Activated B cell treated with CpG ODN at 0.5 μM for 24 hours (primary cell): ENCODE results near the gene CALD1. TPM values are rescaled to one million over a fixed set of nuclear protein-coding genes. Genes with fewer than 3 reads are reported as not detected.

ENCODE experiments used
- ATAC-seq: fragments of 200-7000 bp; cut with Tn5 transposase; one replicate; pipeline ENCODE4 v1.10.0; 2021; ENCODE audit warnings: low read depth, mild to moderate bottlenecking, moderate library complexity
- CTCF ChIA-PET: fragments of 350-600 bp; sonication (Branson Sonifier 250); formaldehyde crosslinking; loops from one replicate; lab custom pipeline; 2021; ENCODE audit warnings: antibody characterized with exemption; lab: Charles Lee
- POLR2A ChIA-PET: fragments of 350-600 bp; sonication (Branson Sonifier 250); formaldehyde crosslinking; loops from one replicate; lab custom pipeline; 2021; ENCODE audit warnings: antibody characterized with exemption; lab: Charles Lee
- DNase-seq: peaks from one replicate; pipeline ENCODE4 v3.0.0; 2022
- H3K27ac Mint-ChIP-seq: one replicate; pipeline ENCODE4 v1.8.0; 2020; ENCODE audit warnings: mixed read lengths
- H3K27me3 Mint-ChIP-seq: one replicate; pipeline ENCODE4 v1.8.0; 2021; ENCODE audit warnings: mixed read lengths
- H3K36me3 Mint-ChIP-seq: one replicate; pipeline ENCODE4 v1.8.0; 2021; ENCODE audit warnings: low read depth, mixed read lengths
- H3K4me1 Mint-ChIP-seq: one replicate; pipeline ENCODE4 v1.8.0; 2021; ENCODE audit warnings: mixed read lengths
- H3K4me3 Mint-ChIP-seq: one replicate; pipeline ENCODE4 v1.8.0; 2020; ENCODE audit warnings: mild to moderate bottlenecking, mixed read lengths
- H3K9me3 Mint-ChIP-seq: one replicate; pipeline ENCODE4 v1.8.0; 2020; ENCODE audit warnings: mixed read lengths
- intact Hi-C: fragments of 100-400 bp; cut with micrococcal nuclease; formaldehyde crosslinking; loops from one replicate; pipeline ENCODE4 v1.15.1; 2024
- total RNA-seq: library from RNA; stranded (reverse); gene quantifications from 2 replicates; pipeline ENCODE4 v1.2.3, GENCODE V29; 2022
- TF ChIP-seq, protein P1 (sequence below): fragments of 200-600 bp; IDR thresholded peaks from one replicate; pipeline ENCODE4 v1.8.0; 2022; ENCODE audit warnings: antibody characterized with exemption, mild to moderate bottlenecking

Gene CALD1
- total RNA-seq, 1 donor from 2014 or later, result 0.33 TPM

DNA sequence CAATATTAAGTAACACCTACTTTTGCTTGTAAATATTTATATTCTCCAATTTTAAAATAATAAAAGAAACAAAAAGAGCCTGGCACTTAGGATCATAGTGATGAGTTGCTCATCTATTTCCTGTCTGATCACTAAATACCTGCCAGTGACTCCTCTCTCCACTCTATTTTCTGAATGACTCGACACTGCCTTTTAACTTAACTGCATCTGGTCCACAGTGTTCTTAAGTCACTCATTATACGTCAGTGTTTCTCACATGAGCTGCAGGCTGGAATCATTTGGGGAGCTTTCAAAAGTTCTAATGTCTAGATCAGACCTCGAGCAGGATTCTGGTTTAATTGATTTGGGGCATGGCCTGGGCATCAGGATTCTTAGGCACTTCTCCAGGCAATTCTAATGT lies 128.9 kb downstream of the CALD1 start:
- intact Hi-C loops, result no loop called here
- Mint-ChIP-seq H3K9me3 (no peaks in the 10 kb centered on the region), H3K36me3 (no peaks in the 10 kb centered on the region), H3K27ac (no peak overlapping the region), H3K4me1 (peaks cover 11% of the 10 kb centered on the region), H3K27me3 (peaks cover 4% of the 10 kb centered on the region), H3K4me3 (no peak overlapping the region)
- DNase-seq (no peak), ATAC-seq (no peak)
- ChIA-PET CTCF (no interaction called here), POLR2A (no interaction called here)
- TF ChIP-seq, protein P1, sequence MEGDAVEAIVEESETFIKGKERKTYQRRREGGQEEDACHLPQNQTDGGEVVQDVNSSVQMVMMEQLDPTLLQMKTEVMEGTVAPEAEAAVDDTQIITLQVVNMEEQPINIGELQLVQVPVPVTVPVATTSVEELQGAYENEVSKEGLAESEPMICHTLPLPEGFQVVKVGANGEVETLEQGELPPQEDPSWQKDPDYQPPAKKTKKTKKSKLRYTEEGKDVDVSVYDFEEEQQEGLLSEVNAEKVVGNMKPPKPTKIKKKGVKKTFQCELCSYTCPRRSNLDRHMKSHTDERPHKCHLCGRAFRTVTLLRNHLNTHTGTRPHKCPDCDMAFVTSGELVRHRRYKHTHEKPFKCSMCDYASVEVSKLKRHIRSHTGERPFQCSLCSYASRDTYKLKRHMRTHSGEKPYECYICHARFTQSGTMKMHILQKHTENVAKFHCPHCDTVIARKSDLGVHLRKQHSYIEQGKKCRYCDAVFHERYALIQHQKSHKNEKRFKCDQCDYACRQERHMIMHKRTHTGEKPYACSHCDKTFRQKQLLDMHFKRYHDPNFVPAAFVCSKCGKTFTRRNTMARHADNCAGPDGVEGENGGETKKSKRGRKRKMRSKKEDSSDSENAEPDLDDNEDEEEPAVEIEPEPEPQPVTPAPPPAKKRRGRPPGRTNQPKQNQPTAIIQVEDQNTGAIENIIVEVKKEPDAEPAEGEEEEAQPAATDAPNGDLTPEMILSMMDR, result no peak

DNA sequence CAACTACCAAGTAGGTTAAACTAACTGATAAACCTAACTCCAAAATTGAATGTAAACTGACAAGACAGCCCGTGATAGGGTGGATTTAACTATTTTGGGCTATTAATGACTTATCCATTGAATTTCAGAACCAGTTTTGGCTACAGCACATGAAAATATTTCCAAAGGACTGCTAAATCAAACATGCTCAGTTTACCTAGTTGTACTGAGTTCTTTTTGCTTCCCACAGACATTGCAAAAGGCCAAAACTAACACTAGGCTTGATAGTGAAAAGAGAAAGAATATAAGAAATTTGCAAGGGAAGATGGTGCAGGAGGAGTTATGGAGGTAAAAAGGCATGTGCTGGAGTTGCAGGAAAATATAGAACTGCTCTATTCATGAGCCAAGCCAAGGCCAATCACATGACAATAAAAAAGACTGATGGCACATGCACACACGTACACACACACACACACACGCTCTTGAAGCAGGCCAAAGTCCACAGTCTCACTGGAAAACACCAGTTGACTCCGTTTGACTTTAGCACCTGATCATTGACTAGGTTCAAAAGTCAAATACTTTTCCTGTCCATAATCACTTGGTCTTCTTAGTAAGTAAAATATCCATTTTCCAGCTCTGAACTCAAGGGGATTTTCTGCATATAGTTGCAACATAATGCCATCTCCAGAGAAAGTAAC lies 130.9 kb downstream of the CALD1 start:
- H3K27ac Mint-ChIP-seq, result no peak overlapping the region
- no peak for ATAC-seq
- no peaks in the 10 kb centered on the region for H3K9me3 Mint-ChIP-seq
- no peak overlapping the region for H3K4me3 Mint-ChIP-seq
- TF ChIP-seq, protein P1, result no peak
- CTCF ChIA-PET, result no interaction called here
- peaks cover 11% of the 10 kb centered on the region for H3K4me1 Mint-ChIP-seq
- H3K36me3 Mint-ChIP-seq, result no peaks in the 10 kb centered on the region
- POLR2A ChIA-PET, result interaction anchor here (0.7 kb wide), 1 partner anchor 327 kb away, joined by 5 read pairs; no protein-coding TSS in a partner anchor
- no peak for DNase-seq
- intact Hi-C loops, result no loop called here
- H3K27me3 Mint-ChIP-seq, result no peaks in the 10 kb centered on the region

DNA sequence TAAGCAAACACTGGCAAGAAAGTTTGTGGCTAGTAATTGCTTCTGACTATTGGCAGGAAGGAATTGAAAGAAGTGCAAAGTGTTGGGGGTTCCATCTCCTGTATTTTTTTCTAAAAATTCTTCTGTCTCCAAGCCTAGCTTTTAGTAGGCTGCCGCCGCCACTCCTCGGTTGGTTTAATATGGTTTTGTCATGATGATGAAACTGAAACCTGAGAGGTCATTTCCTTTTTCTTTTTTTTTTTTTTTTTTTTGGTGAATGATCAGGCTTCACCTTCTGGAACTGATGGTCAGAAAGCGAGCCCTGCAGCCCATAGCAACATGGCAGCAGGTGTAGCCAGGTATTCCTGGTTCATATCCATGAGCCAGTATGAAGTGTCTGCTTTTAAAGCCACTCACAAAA lies 131.5 kb downstream of the CALD1 start:
- Mint-ChIP-seq H3K36me3 (no peaks in the 10 kb centered on the region), H3K4me3 (no peak overlapping the region), H3K4me1 (peaks cover 11% of the 10 kb centered on the region), H3K9me3 (no peaks in the 10 kb centered on the region), H3K27me3 (no peaks in the 10 kb centered on the region), H3K27ac (no peak overlapping the region)
- TF ChIP-seq, protein P1, result no peak
- CTCF ChIA-PET, result no interaction called here
- no peak for DNase-seq
- intact Hi-C loops, result no loop called here
- no peak for ATAC-seq
- POLR2A ChIA-PET, result interaction anchor here (0.7 kb wide), 1 partner anchor 327 kb away, joined by 5 read pairs; no protein-coding TSS in a partner anchor

DNA sequence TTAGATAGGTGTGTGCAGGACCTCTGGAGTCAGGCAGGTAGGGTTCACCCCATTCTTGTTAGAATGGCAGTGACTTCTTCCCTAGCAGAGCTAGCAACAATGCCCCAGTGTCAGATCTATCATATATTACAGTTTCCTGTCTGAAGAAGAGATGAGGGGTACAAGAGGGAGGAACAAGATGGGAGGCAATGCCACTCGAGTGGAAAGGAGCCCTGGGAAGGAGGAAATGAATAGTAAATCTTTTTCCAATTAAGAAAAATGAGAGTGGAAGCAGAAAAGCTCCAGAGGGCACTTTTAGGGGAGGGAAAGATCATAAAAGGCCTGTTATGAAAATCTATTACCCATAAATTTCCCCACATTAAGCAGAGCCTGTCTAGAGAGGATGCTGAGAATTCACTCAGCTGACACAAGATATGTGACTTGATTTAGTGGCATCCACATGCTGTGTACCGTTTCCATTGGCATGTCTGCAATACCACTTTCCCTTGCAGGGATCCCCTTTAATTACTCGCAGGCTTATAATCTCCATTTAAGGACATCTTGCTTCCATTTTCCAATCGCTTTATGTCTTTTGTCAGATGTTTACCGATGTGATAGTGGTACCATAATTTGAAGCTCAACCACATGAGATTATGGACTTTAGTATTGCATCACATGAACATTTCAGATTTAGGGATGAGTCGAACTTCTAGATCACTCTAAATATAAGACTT lies 136.9 kb downstream of the CALD1 start:
- DNase-seq, result no peak
- TF ChIP-seq, protein P1, result no peak
- intact Hi-C loops, result no loop called here
- Mint-ChIP-seq H3K9me3 (no peaks in the 10 kb centered on the region), H3K4me3 (no peak overlapping the region), H3K36me3 (no peaks in the 10 kb centered on the region), H3K27ac (no peak overlapping the region), H3K4me1 (no peaks in the 10 kb centered on the region), H3K27me3 (no peaks in the 10 kb centered on the region)
- CTCF ChIA-PET, result no interaction called here
- no peak for ATAC-seq
- POLR2A ChIA-PET, result no interaction called here

DNA sequence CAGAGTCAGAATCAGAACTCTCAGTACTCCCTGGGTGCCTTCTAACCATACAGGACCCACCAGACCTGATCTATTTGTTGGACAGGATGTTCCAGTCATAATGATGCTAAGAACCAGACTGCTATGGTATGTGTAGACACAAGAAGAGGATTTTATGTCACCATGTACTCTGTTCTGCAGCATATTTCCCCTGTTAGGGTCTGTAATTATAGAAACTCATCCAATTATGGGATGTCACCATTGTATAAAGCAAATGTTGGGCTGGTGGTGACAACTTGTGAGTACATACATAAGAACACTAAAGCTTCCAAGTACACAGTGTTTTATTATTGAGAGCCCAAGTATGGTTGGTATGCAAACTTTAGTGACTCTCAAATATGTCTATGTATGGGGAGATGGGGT lies 139.8 kb downstream of the CALD1 start:
- H3K4me3 Mint-ChIP-seq, result no peak overlapping the region
- H3K4me1 Mint-ChIP-seq, result no peaks in the 10 kb centered on the region
- ATAC-seq, result no peak
- no peak overlapping the region for H3K27ac Mint-ChIP-seq
- intact Hi-C loops, result no loop called here
- POLR2A ChIA-PET, result no interaction called here
- CTCF ChIA-PET, result interaction anchor here (1.6 kb wide), 1 partner anchor 286 kb away, joined by 3 read pairs; no protein-coding TSS in a partner anchor
- no peaks in the 10 kb centered on the region for H3K36me3 Mint-ChIP-seq
- TF ChIP-seq, protein P1, result no peak
- DNase-seq, result no peak
- no peaks in the 10 kb centered on the region for H3K27me3 Mint-ChIP-seq
- no peaks in the 10 kb centered on the region for H3K9me3 Mint-ChIP-seq
